Ovary (tissue), 3 donors: ENCODE results near the gene DNAH11.

Experiments
- POLR2A ChIP-seq: fragments of 450-650 bp; IDR thresholded peaks from one replicate; pipeline ENCODE4 v1.6.1; 2017; ENCODE audit warnings: antibody characterized with exemption, mild to moderate bottlenecking, moderate library complexity
- TF ChIP-seq, protein P1 (sequence below), 3 donors: fragments of 450-650 bp in 2 of 3; fragments of 200-600 bp in 1 of 3; IDR thresholded peaks; one replicate each; pipeline versions ENCODE4 v1.5.1 to v1.8.0; 2016 to 2022; ENCODE audit warnings: antibody characterized with exemption in 3 of 3, mild to moderate bottlenecking in 1 of 3
- donor health status: DM: no; HTN: no; CAD: no.

DNA sequence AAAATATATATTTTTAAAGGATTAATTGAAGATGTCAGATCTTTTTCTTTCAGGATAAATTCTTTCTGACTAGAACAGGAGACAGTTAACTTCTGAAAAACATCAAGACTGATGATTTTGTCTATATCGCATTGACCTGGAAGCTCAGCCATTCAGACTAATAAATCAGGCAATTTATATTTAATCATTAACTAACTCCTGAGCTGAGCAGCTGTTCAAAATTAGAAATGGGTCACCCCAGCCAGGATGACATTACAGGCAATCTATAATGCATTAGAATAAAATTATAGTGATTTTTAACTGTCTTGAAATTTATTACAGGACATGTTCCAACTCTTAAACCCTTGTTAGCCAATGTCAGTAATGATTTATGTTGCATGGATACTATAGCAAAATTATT lies 263.0 kb downstream of the DNAH11 start:
- TF ChIP-seq, protein P1, sequence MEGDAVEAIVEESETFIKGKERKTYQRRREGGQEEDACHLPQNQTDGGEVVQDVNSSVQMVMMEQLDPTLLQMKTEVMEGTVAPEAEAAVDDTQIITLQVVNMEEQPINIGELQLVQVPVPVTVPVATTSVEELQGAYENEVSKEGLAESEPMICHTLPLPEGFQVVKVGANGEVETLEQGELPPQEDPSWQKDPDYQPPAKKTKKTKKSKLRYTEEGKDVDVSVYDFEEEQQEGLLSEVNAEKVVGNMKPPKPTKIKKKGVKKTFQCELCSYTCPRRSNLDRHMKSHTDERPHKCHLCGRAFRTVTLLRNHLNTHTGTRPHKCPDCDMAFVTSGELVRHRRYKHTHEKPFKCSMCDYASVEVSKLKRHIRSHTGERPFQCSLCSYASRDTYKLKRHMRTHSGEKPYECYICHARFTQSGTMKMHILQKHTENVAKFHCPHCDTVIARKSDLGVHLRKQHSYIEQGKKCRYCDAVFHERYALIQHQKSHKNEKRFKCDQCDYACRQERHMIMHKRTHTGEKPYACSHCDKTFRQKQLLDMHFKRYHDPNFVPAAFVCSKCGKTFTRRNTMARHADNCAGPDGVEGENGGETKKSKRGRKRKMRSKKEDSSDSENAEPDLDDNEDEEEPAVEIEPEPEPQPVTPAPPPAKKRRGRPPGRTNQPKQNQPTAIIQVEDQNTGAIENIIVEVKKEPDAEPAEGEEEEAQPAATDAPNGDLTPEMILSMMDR (IDR thresholded peaks at IDR 0.05): no peak
- no peak for TF ChIP-seq POLR2A
